ENCODE results near the gene TBRG4. TPM values are rescaled to one million over a fixed set of nuclear protein-coding genes. Genes with fewer than 3 reads are reported as not detected.

The TBRG4 gene
- total RNA-seq, 1 donor from 2014 or later: 71.2 TPM

DNA sequence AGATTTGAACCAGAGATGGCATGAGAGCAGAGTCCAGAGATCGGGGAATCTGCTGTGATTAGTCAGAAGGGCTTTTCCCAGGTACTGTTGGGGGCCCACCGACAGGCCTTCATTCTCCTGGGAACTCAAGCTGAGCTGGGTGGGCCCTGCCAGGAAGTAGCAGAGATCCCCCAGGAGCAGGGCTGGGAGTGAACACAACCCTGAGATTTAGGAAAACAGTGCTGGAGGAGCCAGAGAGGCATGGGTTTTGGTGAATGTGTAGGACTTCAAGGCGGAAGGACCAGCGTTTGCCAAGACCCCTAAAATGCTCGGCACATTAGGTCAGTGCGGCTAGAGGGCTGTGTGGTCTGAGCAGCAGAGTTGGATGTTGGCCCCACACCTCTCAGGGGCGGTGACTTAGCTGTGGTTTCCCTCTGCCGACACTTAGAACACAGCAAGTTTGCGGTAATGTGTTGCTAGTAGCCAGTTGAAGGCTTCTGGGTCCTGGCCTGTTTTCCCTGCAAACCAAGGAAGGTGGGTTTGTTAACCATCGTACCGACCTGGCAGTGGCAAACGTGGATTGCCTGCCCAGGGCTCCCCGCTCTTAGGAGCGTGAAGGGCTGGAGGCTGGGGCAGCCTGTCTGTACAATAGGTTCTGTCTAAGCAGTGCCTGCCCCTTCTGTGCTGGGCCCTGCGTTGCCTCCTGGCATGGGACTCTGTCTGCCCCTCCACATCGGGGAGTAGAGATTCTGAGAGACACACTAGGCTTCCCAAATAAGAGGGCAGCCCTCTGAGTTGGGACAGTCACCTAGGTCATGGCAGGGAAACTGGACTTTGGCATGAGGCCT lies 36.8 kb downstream of the TBRG4 start:
- Histone ChIP-seq H3K4me3 (no peak overlapping the region), H3K27ac (no peak overlapping the region), H3K9me3 (no peaks in the 10 kb centered on the region), H3K36me3 (peaks cover 0 to 64% of the 10 kb centered on the region in 2 donors), H3K4me1 (no peaks in the 10 kb centered on the region), H3K27me3 (no peaks in the 10 kb centered on the region)
- TF ChIP-seq POLR2AphosphoS5 (IDR thresholded peaks at IDR 0.05; ENCODE audit: insufficient read depth in 1 of 2, low read depth in 1 of 2) (no peak), POLR2A (IDR thresholded peaks at IDR 0.05) (no peak)
- TF ChIP-seq, protein P1, sequence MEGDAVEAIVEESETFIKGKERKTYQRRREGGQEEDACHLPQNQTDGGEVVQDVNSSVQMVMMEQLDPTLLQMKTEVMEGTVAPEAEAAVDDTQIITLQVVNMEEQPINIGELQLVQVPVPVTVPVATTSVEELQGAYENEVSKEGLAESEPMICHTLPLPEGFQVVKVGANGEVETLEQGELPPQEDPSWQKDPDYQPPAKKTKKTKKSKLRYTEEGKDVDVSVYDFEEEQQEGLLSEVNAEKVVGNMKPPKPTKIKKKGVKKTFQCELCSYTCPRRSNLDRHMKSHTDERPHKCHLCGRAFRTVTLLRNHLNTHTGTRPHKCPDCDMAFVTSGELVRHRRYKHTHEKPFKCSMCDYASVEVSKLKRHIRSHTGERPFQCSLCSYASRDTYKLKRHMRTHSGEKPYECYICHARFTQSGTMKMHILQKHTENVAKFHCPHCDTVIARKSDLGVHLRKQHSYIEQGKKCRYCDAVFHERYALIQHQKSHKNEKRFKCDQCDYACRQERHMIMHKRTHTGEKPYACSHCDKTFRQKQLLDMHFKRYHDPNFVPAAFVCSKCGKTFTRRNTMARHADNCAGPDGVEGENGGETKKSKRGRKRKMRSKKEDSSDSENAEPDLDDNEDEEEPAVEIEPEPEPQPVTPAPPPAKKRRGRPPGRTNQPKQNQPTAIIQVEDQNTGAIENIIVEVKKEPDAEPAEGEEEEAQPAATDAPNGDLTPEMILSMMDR (IDR thresholded peaks at IDR 0.05): no peak
- intact Hi-C loops (cut with DNase I): no loop called here
- no peak for DNase-seq (ENCODE audit: extremely low spot score in 2 of 2)

DNA sequence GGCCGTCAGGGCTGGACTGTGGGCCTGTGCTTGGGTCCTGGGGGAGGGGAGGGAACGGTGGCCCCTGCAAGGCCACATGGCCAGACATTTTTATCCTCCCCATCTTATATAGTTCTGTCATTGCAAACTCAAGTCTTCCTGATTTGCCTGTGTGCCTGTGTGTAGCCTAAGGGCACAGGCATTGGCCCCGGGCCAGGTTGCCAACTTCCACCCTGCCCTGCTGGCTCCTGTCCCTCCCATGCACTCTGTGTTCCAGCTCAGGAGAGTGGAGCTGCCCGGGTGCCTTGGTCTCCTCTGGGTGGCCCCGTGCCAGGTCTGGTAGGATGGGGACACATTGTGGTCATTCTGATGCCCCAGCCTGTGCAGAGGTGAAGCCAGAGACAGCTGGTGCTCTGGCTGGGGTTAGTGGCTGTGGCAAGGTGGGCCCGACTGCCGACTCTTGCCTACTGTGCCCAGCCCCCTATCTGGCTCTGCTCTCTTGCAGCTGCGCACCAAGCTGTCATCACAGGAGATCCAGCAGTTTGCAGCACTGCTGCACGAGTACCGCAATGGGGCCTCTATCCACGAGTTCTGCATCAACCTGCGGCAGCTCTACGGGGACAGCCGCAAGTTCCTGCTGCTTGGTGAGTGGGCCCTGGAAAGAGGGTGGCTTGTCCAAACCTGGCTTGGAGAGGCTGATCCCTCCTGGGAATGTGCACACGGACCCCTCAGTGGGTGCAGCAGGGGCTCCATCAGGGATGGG lies 37.5 kb downstream of the TBRG4 start:
- Histone ChIP-seq H3K27me3 (no peaks in the 10 kb centered on the region), H3K27ac (no peak overlapping the region), H3K4me3 (no peak overlapping the region), H3K36me3 (peaks cover 0 to 71% of the 10 kb centered on the region in 2 donors), H3K4me1 (no peaks in the 10 kb centered on the region), H3K9me3 (no peaks in the 10 kb centered on the region)
- no peak for TF ChIP-seq POLR2AphosphoS5 (IDR thresholded peaks at IDR 0.05; ENCODE audit: insufficient read depth in 1 of 2, low read depth in 1 of 2)
- TF ChIP-seq, protein P1 (IDR thresholded peaks at IDR 0.05): no peak
- TF ChIP-seq POLR2A (IDR thresholded peaks at IDR 0.05): no peak
- intact Hi-C loops (cut with DNase I): no loop called here
- DNase-seq (ENCODE audit: extremely low spot score in 2 of 2): no peak

DNA sequence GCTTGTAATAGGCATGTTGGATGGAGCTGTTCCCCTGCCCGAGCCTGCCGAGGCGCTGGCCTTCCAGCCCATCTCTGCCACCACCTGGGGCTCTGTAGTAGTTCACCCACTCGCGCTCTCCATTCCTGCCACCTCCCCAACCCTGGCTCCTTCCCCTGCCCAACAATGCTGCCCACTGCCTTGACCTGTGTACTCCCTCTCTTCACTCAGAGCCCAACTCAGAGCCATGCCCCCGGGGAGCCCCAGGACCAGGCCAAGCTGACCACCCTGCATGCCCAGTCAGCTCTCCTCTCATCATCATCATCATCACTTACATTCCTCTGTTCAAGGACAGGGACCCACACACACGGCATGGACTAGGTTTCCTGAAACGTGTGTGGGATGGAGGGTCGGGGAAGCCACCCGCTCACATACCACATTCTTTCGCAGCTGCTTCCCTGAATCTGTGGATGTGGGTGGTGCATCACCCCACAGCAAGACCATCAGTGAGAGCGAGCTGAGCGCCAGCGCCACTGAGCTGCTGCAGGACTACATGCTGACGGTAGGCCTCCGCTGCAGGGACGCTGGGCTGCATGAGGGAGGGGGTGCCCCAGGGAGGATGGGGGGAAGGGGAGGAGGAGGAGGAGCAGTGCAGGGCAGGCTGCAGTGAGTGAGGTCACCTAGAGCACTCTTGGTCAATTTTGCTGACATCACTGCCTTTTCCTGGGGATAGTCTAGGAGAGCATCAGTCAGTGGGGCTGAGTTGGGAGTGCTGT lies 38.3 kb downstream of the TBRG4 start:
- intact Hi-C loops (cut with DNase I): no loop called here
- H3K4me1 ChIP-seq: no peaks in the 10 kb centered on the region
- H3K27ac ChIP-seq: no peak overlapping the region
- no peaks in the 10 kb centered on the region for H3K9me3 ChIP-seq
- no peaks in the 10 kb centered on the region for H3K27me3 ChIP-seq
- no peak overlapping the region for H3K4me3 ChIP-seq
- TF ChIP-seq POLR2AphosphoS5 (IDR thresholded peaks at IDR 0.05; ENCODE audit: insufficient read depth in 1 of 2, low read depth in 1 of 2) (no peak), POLR2A (IDR thresholded peaks at IDR 0.05) (no peak)
- TF ChIP-seq, protein P1 (IDR thresholded peaks at IDR 0.05): no peak
- peaks cover 0 to 78% of the 10 kb centered on the region in 2 donors for H3K36me3 ChIP-seq
- no peak for DNase-seq (ENCODE audit: extremely low spot score in 2 of 2)

DNA sequence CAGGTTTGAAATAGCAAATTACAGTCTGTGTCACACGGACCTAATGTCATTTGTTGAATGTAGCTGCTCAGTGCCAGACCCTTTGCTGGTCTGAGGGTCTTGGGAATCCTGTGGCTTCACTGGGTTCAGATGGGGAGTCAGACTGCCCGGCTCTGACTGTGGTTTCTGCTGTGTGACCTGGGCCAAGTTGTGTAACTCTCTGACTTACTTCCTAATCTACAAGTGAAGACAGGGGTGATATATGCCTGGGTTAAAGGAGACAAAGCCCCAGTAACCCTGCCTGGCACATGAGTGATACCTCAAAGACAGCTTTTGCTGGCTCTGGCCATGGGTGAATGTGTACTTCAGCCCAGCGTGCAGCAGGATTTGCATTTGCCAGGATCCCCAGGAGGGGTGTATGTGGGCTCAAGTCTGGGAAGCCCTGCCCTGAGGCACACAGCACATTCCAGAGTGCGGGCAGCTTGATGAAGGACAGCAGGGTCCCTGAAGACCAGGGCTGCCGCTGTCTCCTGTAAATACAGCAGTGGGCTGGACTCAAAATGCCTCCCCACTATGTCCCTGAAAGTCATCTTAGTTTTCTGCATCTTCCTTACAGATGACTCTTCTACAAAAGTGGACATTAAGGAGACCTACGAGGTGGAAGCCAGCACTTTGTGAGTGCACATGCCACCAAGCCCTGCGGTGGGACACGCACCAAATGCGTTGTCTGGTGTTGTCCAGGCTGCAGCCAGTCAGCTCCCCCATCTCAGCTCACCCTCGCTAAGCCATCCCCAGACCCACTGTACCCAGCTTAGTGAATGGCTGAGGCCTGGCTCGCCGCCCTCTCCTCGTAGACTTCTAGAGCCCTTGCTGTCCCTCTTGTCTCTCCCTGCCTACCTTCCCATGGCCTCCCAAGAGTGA lies 39.1 kb downstream of the TBRG4 start:
- intact Hi-C loops (cut with DNase I): no loop called here
- Histone ChIP-seq H3K27ac (no peak overlapping the region), H3K36me3 (peaks cover 0 to 79% of the 10 kb centered on the region in 2 donors)

More for the DNA sequence above, 39.1 kb downstream of the TBRG4 start:
- H3K9me3 ChIP-seq: no peaks in the 10 kb centered on the region
- H3K27me3 ChIP-seq: no peaks in the 10 kb centered on the region
- H3K4me1 ChIP-seq: no peaks in the 10 kb centered on the region
- TF ChIP-seq POLR2AphosphoS5 (IDR thresholded peaks at IDR 0.05; ENCODE audit: insufficient read depth in 1 of 2, low read depth in 1 of 2): no peak
- TF ChIP-seq, protein P1 (IDR thresholded peaks at IDR 0.05): no peak
- no peak for TF ChIP-seq POLR2A (IDR thresholded peaks at IDR 0.05)
- DNase-seq (ENCODE audit: extremely low spot score in 2 of 2): no peak
- H3K4me3 ChIP-seq: no peak overlapping the region

Data from vagina (tissue), 2 donors.